ENCODE data around the gene TMEM89.

TMEM89 gene, protein sequence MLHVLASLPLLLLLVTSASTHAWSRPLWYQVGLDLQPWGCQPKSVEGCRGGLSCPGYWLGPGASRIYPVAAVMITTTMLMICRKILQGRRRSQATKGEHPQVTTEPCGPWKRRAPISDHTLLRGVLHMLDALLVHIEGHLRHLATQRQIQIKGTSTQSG

DNA sequence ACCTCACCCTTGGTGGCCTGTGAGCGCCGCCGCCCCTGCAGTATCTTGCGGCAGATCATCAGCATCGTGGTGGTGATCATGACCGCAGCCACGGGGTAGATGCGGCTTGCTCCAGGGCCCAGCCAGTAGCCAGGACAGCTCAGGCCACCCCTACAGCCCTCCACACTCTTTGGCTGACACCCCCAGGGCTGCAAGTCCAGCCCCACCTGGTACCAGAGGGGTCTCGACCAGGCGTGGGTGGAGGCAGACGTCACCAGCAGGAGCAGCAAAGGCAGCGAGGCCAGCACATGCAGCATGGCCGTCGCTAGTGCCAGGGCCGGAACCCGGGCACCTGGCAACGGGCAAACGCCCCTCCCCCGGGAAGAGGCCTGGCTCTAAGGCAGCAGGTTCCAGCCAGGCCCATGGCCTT, at the start of gene TMEM89:
Gene TMEM89 (minus strand): TSS at position 309 of the 409 bp plus-strand sequence. CDS start 13 bp downstream, at position 296.
- DNase-seq: no peak

- no peak for DNase-seq
These were observed 43.4 kb upstream of the TMEM89 start for GRCh38 chr3:48664929-48665328.

- no peak for DNase-seq
These were observed 42.7 kb upstream of the TMEM89 start for GRCh38 chr3:48664313-48664644.

DNA sequence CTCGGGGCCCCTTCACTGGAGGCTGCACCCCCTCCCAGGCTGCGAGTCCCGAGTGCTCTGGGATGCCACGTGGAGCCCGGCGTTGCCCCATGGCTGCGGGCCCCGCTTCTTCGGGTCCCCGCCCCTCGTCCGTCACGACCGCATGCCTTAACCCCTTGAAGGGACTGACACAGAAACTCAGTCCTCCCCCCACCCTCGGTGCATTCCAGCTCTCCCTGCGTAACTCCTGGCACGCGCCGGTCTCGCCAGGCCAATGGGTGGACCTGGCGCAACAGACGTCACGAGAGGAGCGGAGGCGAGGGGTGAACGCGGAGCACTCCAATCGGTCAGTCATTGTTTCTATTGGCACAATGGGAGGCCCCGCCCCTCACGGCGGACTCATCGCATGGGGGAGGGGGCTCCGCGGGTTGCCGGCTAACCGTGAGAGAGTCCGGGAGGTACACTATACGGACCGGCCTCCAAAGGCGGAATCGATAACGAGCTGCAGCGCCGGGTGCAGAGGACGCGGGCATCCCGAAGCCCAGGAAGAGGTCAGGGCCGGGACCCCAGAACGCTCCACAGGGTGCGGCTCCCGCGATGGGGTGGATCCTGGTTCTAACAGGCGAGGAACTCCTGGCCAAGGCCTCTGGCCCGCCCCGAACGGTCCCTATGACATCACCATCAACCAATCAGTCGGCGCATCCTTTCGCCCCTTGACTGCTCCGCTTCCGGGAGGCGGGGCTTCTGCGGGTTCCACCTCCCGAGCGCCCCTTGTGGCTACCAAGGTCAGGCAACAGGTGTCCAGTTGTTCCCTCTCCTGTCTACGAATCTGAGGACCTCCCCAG, 42.1 kb upstream of the TMEM89 start:
- peak; percentile 92 for DNase-seq

DNA sequence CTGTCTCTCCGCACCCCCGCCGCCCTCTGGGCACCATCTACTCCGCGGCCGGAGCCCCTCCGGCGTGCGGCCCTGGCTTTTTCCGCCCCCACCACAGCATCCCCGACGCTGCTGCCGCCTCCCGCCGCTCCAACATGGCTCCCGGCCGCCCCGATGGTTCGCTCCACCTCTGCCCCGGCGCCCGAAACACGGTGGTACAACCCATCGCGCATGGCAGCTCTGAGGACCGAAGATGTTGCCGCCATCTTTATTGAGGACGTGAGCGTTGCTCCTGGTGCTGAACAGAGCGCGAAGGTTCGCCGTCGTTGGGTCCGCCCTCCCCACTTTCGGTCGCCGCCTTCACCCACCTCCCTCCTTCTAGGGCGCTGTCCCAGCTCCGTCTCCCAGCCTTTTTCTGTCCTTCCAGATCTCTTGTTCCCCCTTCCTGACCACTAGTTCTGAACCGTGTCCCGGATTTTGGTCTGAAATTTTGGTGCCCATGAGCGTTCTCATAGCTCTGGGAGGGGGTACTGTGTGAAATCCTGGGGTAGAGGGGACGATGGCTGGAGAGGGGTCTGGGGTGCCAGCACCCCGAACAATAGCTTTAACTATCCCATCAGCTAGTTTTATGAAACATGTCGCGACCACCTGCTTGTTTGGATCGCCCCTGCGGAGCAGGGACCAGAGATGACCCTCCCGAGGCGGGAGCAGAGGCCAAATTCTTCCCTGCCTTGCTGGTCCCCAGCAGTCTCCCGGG, 41.4 kb upstream of the TMEM89 start, which contains the start of gene CELSR3:
Gene CELSR3 (minus strand): TSS at position 134 of the 736 bp plus-strand sequence. CDS start 252 bp downstream, outside the sequence.
- peak; percentile 67 for DNase-seq

DNA sequence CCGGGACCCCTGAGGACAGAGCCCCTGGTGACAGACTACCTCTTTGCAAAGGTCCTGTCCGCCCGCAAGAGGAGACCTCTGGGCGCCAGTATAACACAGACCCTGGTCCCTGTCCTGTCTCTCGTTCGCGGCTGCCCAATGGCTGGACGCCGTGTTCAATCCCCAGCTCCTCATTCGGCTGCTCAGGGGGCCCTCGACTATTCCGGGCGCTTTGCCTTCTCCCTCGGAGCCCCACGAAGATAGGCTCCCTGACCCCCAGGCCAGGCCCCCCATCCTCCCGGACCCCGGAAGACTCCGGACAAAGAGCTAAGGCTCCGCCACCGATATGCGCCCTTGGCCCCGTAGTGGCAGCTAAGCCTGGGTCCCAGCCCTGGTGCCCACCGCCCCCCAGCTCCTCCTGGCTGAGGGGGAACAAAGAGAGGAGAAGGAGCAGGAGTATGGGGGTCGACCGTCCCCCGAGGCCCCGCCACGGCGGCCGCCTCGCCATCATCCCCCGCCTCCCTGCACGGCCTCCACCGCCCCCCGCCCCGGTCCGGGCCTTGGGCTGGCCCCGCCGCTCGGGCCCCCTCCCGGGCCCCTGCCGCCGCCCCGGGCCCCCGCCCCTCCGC, 40.7 kb upstream of the TMEM89 start:
- DNase-seq: no peak

- no peak for DNase-seq
These were observed 40.1 kb upstream of the TMEM89 start for GRCh38 chr3:48661501-48662144.

DNA sequence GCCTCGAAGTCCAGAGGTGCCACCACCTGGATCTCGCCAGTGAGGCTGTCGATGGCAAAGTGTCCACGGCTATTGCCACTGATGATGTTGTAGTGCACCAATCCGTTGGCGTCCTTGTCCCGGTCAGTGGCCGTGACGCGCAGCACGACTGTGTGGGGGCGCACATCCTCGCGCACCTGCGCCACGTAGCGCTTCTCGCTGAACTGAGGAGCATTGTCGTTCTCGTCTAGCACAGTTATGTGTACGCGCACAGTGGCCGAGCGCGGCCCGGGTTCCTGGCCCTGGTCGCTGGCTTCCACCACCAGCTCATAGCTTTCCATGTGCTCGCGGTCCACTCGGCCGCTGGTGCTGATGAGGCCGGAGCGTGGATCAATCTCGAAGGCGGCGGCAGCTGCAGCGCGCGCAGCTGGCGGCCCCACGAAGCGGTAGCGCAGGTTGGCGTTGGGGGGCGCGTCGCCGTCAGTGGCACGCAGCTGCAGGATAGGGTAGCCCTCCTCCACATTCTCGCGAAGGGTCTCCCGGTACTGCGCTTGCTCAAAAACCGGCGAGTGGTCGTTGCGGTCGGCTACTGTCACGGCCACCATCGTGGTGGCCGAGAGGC, 39.3 kb upstream of the TMEM89 start:
- no peak for DNase-seq

GRCh38 chr3:48656841-48657281, 35.3 kb upstream of the TMEM89 start:
- no peak for DNase-seq

DNA sequence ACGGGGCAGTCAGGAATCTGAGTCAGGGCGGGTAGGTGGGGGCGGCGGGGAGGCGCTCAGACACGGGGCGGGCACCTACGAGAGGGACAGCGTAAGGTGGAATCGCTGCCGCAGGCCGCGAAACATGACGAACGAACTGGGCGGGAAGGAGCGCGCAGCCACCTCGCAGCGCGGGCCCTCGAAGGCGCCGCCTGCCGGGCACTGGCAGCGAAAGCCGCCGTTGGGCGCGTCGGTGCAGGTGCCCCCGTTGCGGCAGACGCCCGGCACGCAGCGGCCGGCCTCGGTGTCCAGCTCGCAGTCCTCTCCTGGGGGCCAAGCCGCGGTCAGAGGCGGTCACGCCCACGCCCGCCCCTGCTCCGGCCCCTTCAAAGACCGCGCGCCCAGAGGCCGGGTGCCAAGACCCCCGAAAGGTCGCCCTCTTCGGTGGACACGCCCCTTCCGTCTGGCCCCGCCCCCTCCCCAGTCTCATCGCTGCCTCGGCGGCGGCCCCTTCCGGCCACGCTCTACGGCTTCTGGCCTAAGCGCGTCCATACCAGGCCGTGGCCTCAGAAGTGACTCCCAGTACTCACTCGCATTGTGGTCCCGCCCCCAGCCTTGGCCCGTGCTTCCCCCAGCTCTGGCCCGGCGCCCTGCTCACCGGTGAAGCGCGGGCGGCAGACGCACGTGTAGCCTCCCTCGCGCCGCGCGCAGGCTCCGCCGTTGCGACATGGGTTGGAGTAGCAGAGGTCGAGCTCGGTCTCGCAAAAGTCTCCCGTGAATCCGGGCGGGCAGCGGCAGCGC, 34.7 kb upstream of the TMEM89 start:
- DNase-seq: no peak

- no peak for DNase-seq
These were observed 34.0 kb upstream of the TMEM89 start for GRCh38 chr3:48655606-48656005.

GRCh38 chr3:48655063-48655462, 33.5 kb upstream of the TMEM89 start:
- DNase-seq: no peak

DNA sequence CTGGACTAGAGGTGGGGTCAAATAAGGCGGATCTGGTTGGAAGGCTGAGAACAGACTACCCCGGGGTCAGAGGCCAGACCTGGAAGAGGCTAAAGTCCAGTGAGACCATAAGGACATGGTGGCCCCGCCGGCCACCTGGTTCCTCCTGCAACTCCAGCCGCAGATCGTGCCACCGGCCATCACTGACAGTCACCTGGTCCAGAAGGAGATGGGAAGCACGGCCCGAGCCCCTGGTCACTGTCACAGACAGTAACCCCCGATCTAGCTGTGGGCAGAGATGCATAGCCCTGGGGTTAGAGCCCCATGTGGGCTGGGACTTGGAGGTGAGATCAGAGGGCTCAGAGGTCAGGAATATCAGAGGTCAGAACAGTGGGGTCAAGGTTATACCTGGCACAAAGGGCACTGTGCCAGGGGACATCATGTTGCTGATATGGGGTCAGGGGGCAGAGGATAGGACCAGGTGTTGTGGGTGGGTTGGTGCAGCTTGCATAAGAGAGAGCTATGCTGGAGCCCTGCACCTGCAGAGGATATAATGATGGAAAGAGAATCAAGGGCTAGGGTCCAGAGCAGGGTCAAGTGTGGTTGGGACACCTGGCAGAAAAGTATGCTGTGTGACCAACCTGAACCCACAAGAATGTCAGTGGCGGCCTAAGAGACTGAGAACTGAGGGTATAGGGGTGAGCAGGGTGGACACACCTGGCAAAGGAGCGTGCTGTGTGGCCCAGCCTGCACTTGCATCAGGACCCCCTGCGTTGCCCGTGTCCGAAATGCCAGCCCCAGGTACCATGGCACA, 31.6 kb upstream of the TMEM89 start:
- DNase-seq: no peak

DNA sequence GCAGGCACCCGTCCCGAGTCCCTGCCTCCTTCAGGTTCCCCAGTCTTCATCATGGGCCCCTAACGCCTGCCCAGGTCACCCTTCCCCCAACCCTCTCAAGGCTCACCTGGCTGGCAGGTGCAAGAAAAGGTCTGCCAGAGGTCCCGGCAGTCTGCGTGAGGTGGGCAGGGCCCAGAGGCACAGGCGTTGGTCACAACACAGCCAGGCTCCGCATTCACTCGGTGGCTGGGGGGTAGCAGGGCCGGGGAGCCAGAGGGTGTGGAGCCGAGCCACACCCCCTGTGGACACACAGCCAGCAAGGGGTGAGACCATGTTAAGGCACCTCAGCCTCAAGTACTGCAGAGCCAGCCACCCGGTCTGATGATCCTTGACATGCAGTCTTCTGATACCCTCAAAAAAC, 30.2 kb upstream of the TMEM89 start:
- no peak for DNase-seq

- no peak for DNase-seq
These were observed 29.2 kb upstream of the TMEM89 start for GRCh38 chr3:48650723-48651122.

- DNase-seq: no peak
These were observed 26.8 kb upstream of the TMEM89 start for GRCh38 chr3:48648188-48648850.

GRCh38 chr3:48647714-48648113, 26.1 kb upstream of the TMEM89 start:
- no peak for DNase-seq

- no peak for DNase-seq
These were observed 23.6 kb upstream of the TMEM89 start for GRCh38 chr3:48644898-48645760.

- no peak for DNase-seq
These were observed 21.0 kb upstream of the TMEM89 start for GRCh38 chr3:48642605-48643004.

All from DMS 273 treated with DMSO at 0.1 percent for 48 hours (cell line).